HCT116 (cell line): ENCODE measurements around the gene CAPZA2. TPM values are rescaled to one million over a fixed set of nuclear protein-coding genes. Genes with fewer than 3 reads are reported as not detected.

Experiments used
- ATAC-seq: fragments of 200-7000 bp; cut with Tn5 transposase; 2 replicates; pipeline ENCODE4 v1.9.1; 2020; ENCODE audit warnings: mild to moderate bottlenecking, moderate library complexity
- BruUV-seq: library from RNA; stranded (reverse); fragments of 400-500 nt; replicated peaks from 2 replicates; lab custom pipeline; 2021; lab: Mats Ljungman, UMichigan
- CTCF ChIA-PET: fragments of 300-600 bp; sonication (Branson Sonifier 250); formaldehyde crosslinking; loops from one replicate; lab custom pipeline; 2021; ENCODE audit warnings: antibody characterized with exemption; lab: Charles Lee
- POLR2A ChIA-PET: fragments of 300-600, 350-600 bp; sonication (Branson Sonifier 250); formaldehyde crosslinking; loops from one replicate; lab custom pipeline; 2021; ENCODE audit warnings: antibody characterized with exemption; lab: Charles Lee
- RAD21 ChIA-PET, 2 experiments: fragments of 300-600 bp; sonication (Branson Sonifier 250); formaldehyde crosslinking; loops; one replicate each; lab custom pipeline; 2023; ENCODE audit warnings: low total read pairs in 2 of 2; ENCODE audit not compliant: uncharacterized antibody in 2 of 2, unreplicated experiment in 2 of 2, low non-redundant PET in 1 of 2; lab: Charles Lee
- DNase-seq: peaks from one replicate; pipeline ENCODE4 v3.0.0-alpha.2; 2010; ENCODE audit warnings: low read depth, low spot score
- H2AFZ ChIP-seq: fragments of 200-600 bp; shearing (Covaris generic), sonication (generic); 2 replicates; pipeline ENCODE4 v1.6.1; 2017; ENCODE audit warnings: low read depth, mixed run types, mixed read lengths, antibody characterized with exemption, low read length; ENCODE audit not compliant: poor library complexity, severe bottlenecking
- H3K27ac ChIP-seq: 2 replicates; pipeline ENCODE4 v1.5.1; 2012; ENCODE audit warnings: low read depth, low read length
- H3K27me3 ChIP-seq: fragments of 200-600 bp; sonication (generic); 2 replicates; pipeline ENCODE4 v1.6.1; 2016; ENCODE audit warnings: mixed run types, low read length, mixed read lengths; ENCODE audit not compliant: insufficient read depth
- H3K36me3 ChIP-seq, 2 experiments: fragments of 200-500 bp in 1 of 2; fragments of 200-600 bp in 1 of 2; sonication (Bioruptor generic) in 1 of 2; sonication (generic) in 1 of 2; 2 replicates each; pipeline versions ENCODE4 v1.5.1 to v1.6.1; 2014 to 2016; ENCODE audit warnings: low read length in 2 of 2, inconsistent platforms in 1 of 2, mixed read lengths in 1 of 2, mixed run types in 1 of 2; ENCODE audit not compliant: insufficient read depth in 2 of 2, control insufficient read depth in 1 of 2
- H3K4me1 ChIP-seq, 2 experiments: fragments of 200-600 bp in 1 of 2; sonication (generic) in 1 of 2; 2 replicates each; pipeline versions ENCODE4 v1.5.1 to v1.6.1; 2012 to 2017; ENCODE audit warnings: low read length in 2 of 2, inconsistent platforms in 1 of 2, mild to moderate bottlenecking in 1 of 2, mixed read lengths in 1 of 2, mixed run types in 1 of 2, moderate library complexity in 1 of 2; ENCODE audit not compliant: insufficient read depth in 2 of 2, control insufficient read depth in 1 of 2
- H3K4me2 ChIP-seq: fragments of 200-600 bp; sonication (generic); 2 replicates; pipeline ENCODE4 v1.6.1; 2017; ENCODE audit warnings: mixed run types, low read length, mixed read lengths
- H3K4me3 ChIP-seq, 2 experiments: fragments of 200-600 bp in 1 of 2; sonication (generic) in 1 of 2; replicated peaks in 1 of 2; 2 replicates each; pipeline ENCODE4 v1.5.1; 2011 to 2016; ENCODE audit warnings: low read length in 2 of 2, control low read depth in 1 of 2, low read depth in 1 of 2, mild to moderate bottlenecking in 1 of 2, mixed read lengths in 1 of 2, mixed run types in 1 of 2
- H3K79me2 ChIP-seq: fragments of 200-600 bp; sonication (generic); 2 replicates; pipeline ENCODE4 v1.6.1; 2017; ENCODE audit warnings: mild to moderate bottlenecking, mixed run types, low read length, moderate library complexity, mixed read lengths; ENCODE audit not compliant: insufficient read depth
- H3K9ac ChIP-seq: fragments of 200-600 bp; sonication (generic); 2 replicates; pipeline ENCODE4 v1.6.1; 2016; ENCODE audit warnings: low read length, mixed read lengths
- H3K9me2 ChIP-seq: fragments of 200-600 bp; sonication (generic), shearing (Covaris generic); 2 replicates; pipeline ENCODE4 v1.6.1; 2017; ENCODE audit warnings: mixed run types, mild to moderate bottlenecking, moderate library complexity; ENCODE audit not compliant: insufficient read depth
- H3K9me3 ChIP-seq, 2 experiments: fragments of 200-500 bp in 1 of 2; fragments of 200-600 bp in 1 of 2; sonication (Bioruptor generic) in 1 of 2; sonication (generic) in 1 of 2; 2 replicates each; pipeline ENCODE4 v1.6.1; 2014 to 2017; ENCODE audit warnings: low read length in 2 of 2, mixed read lengths in 2 of 2, inconsistent platforms in 1 of 2, low read depth in 1 of 2, mild to moderate bottlenecking in 1 of 2, mixed run types in 1 of 2, moderate library complexity in 1 of 2; ENCODE audit not compliant: control insufficient read depth in 1 of 2, insufficient read depth in 1 of 2
- H4K20me1 ChIP-seq: fragments of 200-600 bp; sonication (generic), shearing (Covaris generic); 2 replicates; pipeline ENCODE4 v1.6.1; 2017; ENCODE audit warnings: mixed run types, mild to moderate bottlenecking, moderate library complexity; ENCODE audit not compliant: insufficient read depth
- CBX3 ChIP-seq: IDR thresholded peaks from 2 replicates; pipeline ENCODE4 v1.6.1; 2012; ENCODE audit warnings: low read depth
- CEBPB ChIP-seq: IDR thresholded peaks from 2 replicates; pipeline ENCODE4 v1.6.1; 2012; ENCODE audit warnings: low read depth
- EZH2phosphoT487 ChIP-seq: fragments of 200-600 bp; IDR thresholded peaks from 2 replicates; pipeline ENCODE4 v1.6.1; 2018; ENCODE audit warnings: antibody characterized with exemption, borderline replicate concordance
- FOSL1 ChIP-seq: IDR thresholded peaks from 2 replicates; pipeline ENCODE4 v1.6.1; 2012; ENCODE audit warnings: low read depth
- POLR2A ChIP-seq: IDR thresholded peaks from 2 replicates; pipeline ENCODE4 v1.7.0; 2011; ENCODE audit warnings: borderline replicate concordance; ENCODE audit not compliant: insufficient read depth, insufficient read length; ENCODE audit errors: extremely low read depth
- POLR2AphosphoS5 ChIP-seq: IDR thresholded peaks from 2 replicates; pipeline ENCODE4 v1.6.1; 2011; ENCODE audit warnings: mild to moderate bottlenecking, low read depth, low read length, moderate library complexity
- RAD21 ChIP-seq: IDR thresholded peaks from 2 replicates; pipeline ENCODE4 v1.6.1; 2012; ENCODE audit warnings: low read depth, mild to moderate bottlenecking
- SP1 ChIP-seq: IDR thresholded peaks from 2 replicates; pipeline ENCODE4 v1.6.1; 2012; ENCODE audit warnings: low read depth
- SRF ChIP-seq: IDR thresholded peaks from 2 replicates; pipeline ENCODE4 v1.6.1; 2012; ENCODE audit warnings: low read depth
- TCF7L2 ChIP-seq: IDR thresholded peaks from 2 replicates; pipeline ENCODE4 v1.7.0; 2011; ENCODE audit warnings: borderline replicate concordance, inconsistent platforms; ENCODE audit not compliant: insufficient read depth, insufficient read length; ENCODE audit errors: extremely low read depth
- YY1 ChIP-seq: IDR thresholded peaks from 2 replicates; pipeline ENCODE4 v1.6.1; 2011; ENCODE audit warnings: low read length, low read depth, moderate library complexity, mild to moderate bottlenecking; ENCODE audit not compliant: insufficient replicate concordance; ENCODE audit errors: extremely low read depth
- intact Hi-C: fragments of 100-400 bp; cut with micrococcal nuclease; formaldehyde crosslinking; loops from 2 replicates; pipeline ENCODE4 v1.10.0; 2022
- total RNA-seq: library from RNA; stranded (reverse); gene quantifications from one replicate; pipeline ENCODE4 v1.2.1, GENCODE V29; 2021; ENCODE audit not compliant: unreplicated experiment
- TF ChIP-seq, protein P1 (sequence below): IDR thresholded peaks from 2 replicates; pipeline ENCODE4 v1.6.1; 2012
- TF ChIP-seq, protein P2 (sequence below): IDR thresholded peaks from 2 replicates; pipeline ENCODE4 v1.6.1; 2012
- TF ChIP-seq, protein P3 (sequence below): IDR thresholded peaks from 2 replicates; pipeline ENCODE4 v1.6.1; 2011; ENCODE audit warnings: mild to moderate bottlenecking, low read length, moderate library complexity; ENCODE audit not compliant: insufficient replicate concordance; ENCODE audit errors: extremely low read depth
- TF ChIP-seq, protein P4 (sequence below), 3 experiments: fragments of 200-600 bp in 1 of 3; sonication (generic) in 1 of 3; IDR thresholded peaks in 2 of 3; conservative IDR thresholded peaks in 1 of 3; 2 replicates each; pipeline ENCODE4 v1.5.1; 2012 to 2017; ENCODE audit warnings: low read depth in 2 of 3, low read length in 2 of 3, antibody characterized with exemption in 1 of 3, borderline replicate concordance in 1 of 3, control low read depth in 1 of 3, mild to moderate bottlenecking in 1 of 3, mixed read lengths in 1 of 3, mixed run types in 1 of 3, moderate library complexity in 1 of 3; ENCODE audit not compliant: insufficient read depth in 1 of 3

Gene CAPZA2
- total RNA-seq, 1 experiment from 2014 or later = 135 TPM

DNA sequence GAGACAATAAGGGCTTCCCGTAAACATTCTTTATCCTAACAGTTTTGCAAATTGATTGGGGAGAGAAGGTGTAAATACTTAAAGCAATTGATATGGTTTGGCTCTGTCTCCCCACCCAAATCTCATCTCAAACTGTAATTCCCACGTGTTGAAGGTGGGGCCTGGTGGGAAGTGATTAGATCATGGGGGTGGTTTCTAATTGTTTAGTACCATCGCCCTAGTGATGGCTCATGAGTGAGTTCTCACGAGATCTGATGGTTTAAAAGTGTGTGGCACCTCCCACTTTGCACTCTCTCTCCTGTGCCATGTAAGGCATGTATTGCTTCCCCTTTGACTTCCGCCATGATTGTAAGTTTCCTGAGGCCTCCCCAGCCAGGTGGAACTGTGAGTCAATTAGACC lies 22.1 kb upstream of the CAPZA2 start:
- Histone ChIP-seq H2AFZ (no peak overlapping the region), H3K36me3 (no peaks in the 10 kb centered on the region), H3K4me2 (no peak overlapping the region), H3K79me2 (no peaks in the 10 kb centered on the region), H3K4me1 (peaks cover 10 to 22% of the 10 kb centered on the region in 2 experiments), H3K4me3 (no peak overlapping the region), H3K9ac (no peak overlapping the region), H3K9me2 (no peaks in the 10 kb centered on the region), H3K27ac (no peak overlapping the region), H3K9me3 (no peaks in the 10 kb centered on the region), H4K20me1 (no peaks in the 10 kb centered on the region), H3K27me3 (no peaks in the 10 kb centered on the region)
- ATAC-seq = no peak
- no TSS peak for BruUV-seq
- POLR2A ChIA-PET = no interaction called here
- CTCF ChIA-PET = no interaction called here
- TF ChIP-seq, protein P1, sequence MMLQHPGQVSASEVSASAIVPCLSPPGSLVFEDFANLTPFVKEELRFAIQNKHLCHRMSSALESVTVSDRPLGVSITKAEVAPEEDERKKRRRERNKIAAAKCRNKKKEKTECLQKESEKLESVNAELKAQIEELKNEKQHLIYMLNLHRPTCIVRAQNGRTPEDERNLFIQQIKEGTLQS = no peak
- TF ChIP-seq CBX3 (no peak), RAD21 (no peak), YY1 (no peak), FOSL1 (no peak), EZH2phosphoT487 (no peak)
- TF ChIP-seq, protein P2, sequence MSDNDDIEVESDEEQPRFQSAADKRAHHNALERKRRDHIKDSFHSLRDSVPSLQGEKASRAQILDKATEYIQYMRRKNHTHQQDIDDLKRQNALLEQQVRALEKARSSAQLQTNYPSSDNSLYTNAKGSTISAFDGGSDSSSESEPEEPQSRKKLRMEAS = no peak
- RAD21 ChIA-PET = no interaction called here
- intact Hi-C loops = no loop called here
- DNase-seq = no peak

DNA sequence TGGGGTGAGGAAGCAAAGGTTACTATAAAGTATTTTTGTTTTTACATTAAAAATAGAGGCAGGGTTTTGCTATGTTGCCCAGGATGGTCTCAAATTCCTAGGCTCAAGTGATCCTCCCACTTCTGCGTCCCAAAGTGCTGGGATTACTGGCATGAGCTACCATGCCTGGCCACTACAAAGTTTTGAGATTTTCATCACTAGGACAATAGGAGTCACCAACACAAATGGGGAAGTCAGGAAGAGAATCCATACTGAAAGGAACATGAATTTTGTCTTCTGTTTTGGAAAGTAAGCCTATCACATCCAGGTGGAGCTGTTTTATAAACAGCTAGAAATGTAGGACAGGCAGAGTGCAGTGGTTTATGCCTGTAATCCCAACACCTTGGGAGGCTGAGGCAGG lies 20.0 kb upstream of the CAPZA2 start:
- Histone ChIP-seq H2AFZ (no peak overlapping the region), H3K9me2 (no peaks in the 10 kb centered on the region), H3K27ac (no peak overlapping the region), H3K4me1 (peaks cover under 1 to 2% of the 10 kb centered on the region in 2 experiments), H4K20me1 (no peaks in the 10 kb centered on the region), H3K4me3 (no peak overlapping the region), H3K27me3 (no peaks in the 10 kb centered on the region), H3K36me3 (no peaks in the 10 kb centered on the region), H3K9me3 (no peaks in the 10 kb centered on the region), H3K4me2 (no peak overlapping the region), H3K79me2 (no peaks in the 10 kb centered on the region), H3K9ac (no peak overlapping the region)
- no TSS peak for BruUV-seq
- POLR2A ChIA-PET = no interaction called here
- ATAC-seq (no peak), DNase-seq (no peak)
- intact Hi-C loops = no loop called here
- CTCF ChIA-PET = no interaction called here
- RAD21 ChIA-PET = interaction anchor here in 1 of 2 experiments (0.7 kb wide), 1 partner anchor 12 kb away, joined by 3 read pairs; no protein-coding TSS in a partner anchor
- TF ChIP-seq, protein P3, sequence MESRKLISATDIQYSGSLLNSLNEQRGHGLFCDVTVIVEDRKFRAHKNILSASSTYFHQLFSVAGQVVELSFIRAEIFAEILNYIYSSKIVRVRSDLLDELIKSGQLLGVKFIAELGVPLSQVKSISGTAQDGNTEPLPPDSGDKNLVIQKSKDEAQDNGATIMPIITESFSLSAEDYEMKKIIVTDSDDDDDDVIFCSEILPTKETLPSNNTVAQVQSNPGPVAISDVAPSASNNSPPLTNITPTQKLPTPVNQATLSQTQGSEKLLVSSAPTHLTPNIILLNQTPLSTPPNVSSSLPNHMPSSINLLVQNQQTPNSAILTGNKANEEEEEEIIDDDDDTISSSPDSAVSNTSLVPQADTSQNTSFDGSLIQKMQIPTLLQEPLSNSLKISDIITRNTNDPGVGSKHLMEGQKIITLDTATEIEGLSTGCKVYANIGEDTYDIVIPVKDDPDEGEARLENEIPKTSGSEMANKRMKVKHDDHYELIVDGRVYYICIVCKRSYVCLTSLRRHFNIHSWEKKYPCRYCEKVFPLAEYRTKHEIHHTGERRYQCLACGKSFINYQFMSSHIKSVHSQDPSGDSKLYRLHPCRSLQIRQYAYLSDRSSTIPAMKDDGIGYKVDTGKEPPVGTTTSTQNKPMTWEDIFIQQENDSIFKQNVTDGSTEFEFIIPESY = no peak
- no peak for TF ChIP-seq SRF
- TF ChIP-seq, protein P4, sequence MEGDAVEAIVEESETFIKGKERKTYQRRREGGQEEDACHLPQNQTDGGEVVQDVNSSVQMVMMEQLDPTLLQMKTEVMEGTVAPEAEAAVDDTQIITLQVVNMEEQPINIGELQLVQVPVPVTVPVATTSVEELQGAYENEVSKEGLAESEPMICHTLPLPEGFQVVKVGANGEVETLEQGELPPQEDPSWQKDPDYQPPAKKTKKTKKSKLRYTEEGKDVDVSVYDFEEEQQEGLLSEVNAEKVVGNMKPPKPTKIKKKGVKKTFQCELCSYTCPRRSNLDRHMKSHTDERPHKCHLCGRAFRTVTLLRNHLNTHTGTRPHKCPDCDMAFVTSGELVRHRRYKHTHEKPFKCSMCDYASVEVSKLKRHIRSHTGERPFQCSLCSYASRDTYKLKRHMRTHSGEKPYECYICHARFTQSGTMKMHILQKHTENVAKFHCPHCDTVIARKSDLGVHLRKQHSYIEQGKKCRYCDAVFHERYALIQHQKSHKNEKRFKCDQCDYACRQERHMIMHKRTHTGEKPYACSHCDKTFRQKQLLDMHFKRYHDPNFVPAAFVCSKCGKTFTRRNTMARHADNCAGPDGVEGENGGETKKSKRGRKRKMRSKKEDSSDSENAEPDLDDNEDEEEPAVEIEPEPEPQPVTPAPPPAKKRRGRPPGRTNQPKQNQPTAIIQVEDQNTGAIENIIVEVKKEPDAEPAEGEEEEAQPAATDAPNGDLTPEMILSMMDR (IDR thresholded peaks at IDR 0.05 in 2 of 3, conservative IDR thresholded peaks at IDR 0.05 in 1 of 3; ENCODE audit: borderline replicate concordance in 1 of 3, insufficient read depth in 1 of 3, low read depth in 2 of 3, low read length in 2 of 3) = no peak
- no peak for TF ChIP-seq SP1
- TF ChIP-seq POLR2A = no peak
- no peak for TF ChIP-seq POLR2AphosphoS5
- no peak for TF ChIP-seq EZH2phosphoT487
- TF ChIP-seq CEBPB = no peak
- TF ChIP-seq, protein P2 = no peak
- TF ChIP-seq TCF7L2 = no peak
